GM18498 (cell line): Measurements from ENCODE around the gene INSRR.

ENCODE experiments used
- ATAC-seq: cut with Tn5 transposase; IDR thresholded peaks from one replicate; pipeline ENCODE4 v1.9.1; 2021; ENCODE audit warnings: mild to moderate bottlenecking, moderate library complexity; ENCODE audit not compliant: unreplicated experiment

INSRR gene

DNA sequence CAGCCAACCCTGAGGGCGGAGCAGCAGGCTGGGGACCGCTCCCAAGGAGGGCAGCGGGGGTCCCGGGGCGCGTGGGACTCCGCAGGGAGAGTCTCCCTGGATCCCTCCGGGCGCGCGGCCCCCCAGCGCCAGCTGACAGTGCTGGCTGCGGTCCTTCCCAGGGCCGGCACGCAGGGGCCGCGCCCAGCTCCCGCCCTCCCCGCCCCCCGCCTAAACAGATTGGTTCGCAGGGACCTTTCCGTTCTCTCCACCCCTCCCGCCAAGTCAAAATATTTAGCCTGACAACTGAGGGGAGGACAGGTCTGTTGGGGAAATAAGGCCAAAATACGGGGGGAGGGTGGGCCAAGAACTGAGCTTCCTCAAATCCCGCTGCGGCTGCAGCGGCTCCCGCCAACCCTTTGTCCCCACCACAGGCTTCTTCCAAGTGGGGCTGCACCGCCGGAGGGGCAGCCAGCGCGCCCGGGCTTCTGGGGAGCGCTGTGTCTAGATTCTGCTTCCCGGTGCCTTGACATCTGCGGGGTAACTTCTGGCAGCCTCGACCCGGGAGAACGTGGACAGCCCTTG lies at the start of gene INSRR:
Gene INSRR (minus strand): TSS at position 159 of the 564 bp plus-strand sequence. CDS start 496 bp downstream, outside the sequence.
- no peak for ATAC-seq

DNA sequence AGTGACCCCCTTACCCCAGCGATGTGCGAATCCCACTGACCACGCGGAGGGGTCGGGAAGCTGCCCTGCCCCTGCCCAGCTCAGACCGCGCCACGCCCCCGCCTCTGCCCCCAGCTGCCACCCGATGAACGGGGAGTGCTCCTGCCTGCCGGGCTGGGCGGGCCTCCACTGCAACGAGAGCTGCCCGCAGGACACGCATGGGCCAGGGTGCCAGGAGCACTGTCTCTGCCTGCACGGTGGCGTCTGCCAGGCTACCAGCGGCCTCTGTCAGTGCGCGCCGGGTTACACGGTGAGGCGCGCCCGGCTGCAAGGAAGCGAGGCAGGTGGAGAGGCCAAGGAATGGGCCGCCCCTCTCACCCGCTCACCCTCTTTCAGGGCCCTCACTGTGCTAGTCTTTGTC lies 49.6 kb upstream of the INSRR start:
- no peak for ATAC-seq

DNA sequence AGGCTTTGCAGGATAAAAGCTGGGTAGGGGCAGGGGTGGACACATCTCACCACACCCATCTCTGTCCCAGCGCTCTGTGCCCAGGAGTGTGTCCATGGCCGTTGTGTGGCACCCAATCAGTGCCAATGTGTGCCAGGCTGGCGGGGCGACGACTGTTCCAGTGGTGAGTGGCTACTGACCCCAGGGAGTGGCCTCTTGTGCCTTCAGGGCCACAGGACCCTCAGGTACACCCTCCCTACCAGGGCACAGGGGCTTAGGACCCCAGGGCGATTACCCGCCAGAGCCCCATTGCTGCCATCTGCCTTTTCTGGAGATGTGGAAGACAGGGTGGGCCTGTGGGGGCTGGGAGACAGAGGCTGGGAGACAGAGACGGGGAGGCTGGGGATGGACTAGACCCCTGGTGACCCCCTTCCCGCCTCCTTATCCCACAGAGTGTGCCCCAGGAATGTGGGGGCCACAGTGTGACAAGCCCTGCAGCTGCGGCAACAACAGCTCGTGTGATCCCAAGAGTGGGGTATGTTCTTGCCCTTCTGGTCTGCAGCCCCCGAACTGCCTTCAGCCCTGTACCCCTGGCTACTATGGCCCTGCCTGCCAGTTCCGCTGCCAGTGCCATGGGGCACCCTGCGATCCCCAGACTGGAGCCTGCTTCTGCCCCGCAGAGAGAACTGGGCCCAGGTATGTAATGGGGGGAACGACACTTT lies 47.4 kb upstream of the INSRR start:
- ATAC-seq = no peak

DNA sequence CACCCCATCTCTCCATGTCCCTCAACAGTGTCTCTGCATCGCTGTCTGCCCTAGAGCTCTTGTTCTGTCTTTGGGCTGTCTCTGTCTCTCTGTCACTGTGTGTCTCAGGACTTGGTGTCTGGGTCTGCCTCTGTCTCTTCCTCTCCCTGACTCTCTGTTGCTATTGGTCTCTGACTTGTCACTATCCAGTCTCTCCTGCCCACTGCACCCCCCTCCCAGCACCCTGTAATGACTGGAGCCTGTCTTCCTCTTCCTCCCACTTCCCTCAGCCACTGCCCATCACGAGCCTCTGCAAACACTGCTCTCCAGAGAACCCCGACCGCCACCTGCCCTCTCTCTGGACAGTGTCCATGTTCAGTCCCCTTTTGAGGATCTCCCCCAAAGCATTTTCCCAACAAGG lies 46.7 kb upstream of the INSRR start:
- ATAC-seq = no peak

DNA sequence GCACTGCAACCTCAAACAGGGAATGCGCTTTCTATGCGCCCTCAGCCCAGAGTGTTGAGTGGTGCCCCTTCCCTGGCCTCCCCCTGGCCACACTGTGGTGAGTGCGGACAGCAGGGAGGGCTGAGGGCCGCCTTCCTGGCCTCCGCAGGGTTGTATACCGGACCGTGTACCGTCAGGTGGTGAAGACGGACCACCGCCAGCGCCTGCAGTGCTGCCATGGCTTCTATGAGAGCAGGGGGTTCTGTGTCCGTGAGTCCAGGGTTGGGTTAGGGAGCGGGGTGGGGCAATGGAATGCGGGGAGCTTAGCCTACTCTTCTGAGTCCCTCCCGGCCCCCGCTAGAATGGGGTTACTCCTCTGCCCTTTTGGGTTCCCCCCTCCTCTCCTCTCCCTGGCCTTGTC lies 46.3 kb upstream of the INSRR start:
- ATAC-seq = no peak

DNA sequence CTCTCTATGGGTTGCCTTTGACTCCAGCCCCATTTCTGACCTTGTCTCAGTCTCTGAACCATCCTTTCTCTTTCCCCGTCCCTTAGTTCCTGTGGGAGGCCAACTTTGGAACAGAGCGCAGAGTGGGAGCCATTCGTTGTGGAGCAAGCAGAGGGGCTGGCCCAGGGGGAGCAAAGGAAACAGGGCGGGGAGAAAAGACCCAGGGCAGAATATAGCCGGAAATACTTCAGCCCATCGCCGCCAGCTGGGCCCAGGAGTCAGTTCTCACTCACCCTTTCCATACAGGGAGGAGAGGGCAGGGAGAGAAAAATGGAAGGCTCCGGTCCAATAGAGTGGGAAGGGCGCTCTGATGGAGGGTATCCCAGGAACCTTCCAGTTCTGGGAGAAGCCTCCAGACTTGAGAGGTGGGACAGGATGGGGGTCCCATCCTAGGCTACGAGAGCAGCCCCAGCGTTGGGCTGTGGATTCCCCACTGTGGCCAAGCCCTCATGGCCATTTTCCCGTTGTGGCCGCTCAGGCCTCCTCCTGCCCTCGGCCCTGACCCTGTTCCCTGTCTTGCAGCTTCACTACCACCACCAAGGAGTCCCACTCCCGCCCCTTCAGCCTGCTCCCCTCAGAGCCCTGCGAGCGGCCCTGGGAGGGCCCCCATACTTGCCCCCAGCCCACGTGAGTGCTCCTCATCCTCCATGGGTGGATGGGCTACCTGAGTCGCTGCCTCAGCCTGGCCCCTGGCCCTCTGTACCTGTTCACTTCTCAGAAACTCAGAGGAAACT lies 45.5 kb upstream of the INSRR start:
- ATAC-seq = no peak

DNA sequence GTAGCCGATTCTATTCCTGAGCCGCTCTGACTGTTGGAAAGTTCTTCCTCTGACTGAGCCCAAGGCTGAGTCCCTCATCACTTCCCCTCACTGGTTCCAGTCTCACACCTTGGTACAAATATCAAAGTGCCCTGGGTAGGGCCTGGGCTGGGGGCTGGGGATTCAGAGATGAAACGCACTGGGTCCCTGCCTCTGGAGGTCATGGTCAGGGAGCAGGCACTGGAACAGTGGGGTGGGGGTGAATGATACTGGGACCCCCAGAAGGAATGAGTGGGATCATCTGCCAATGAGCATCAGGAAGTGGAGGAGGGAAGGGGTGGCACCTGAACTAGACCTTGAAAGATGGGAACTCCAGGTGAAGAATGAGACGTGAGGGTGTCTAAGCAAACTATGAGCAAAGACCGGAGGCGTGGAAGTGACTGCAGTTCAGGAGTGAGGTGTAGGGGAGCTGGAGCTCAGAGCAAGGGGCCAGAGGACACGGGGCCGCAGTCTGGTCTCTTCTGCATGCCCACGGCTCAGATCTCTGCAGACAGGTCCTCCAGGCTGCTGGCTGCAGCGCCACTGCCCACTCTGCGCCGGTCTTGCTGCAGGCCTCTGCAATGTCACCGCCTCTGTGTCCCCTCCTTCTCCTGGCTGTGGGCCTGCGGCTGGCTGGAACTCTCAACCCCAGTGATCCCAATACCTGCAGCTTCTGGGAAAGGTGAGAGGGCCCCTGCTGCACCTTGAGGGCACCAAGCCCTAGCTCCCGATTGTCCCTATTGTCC lies 44.6 kb upstream of the INSRR start:
- ATAC-seq = no peak

DNA sequence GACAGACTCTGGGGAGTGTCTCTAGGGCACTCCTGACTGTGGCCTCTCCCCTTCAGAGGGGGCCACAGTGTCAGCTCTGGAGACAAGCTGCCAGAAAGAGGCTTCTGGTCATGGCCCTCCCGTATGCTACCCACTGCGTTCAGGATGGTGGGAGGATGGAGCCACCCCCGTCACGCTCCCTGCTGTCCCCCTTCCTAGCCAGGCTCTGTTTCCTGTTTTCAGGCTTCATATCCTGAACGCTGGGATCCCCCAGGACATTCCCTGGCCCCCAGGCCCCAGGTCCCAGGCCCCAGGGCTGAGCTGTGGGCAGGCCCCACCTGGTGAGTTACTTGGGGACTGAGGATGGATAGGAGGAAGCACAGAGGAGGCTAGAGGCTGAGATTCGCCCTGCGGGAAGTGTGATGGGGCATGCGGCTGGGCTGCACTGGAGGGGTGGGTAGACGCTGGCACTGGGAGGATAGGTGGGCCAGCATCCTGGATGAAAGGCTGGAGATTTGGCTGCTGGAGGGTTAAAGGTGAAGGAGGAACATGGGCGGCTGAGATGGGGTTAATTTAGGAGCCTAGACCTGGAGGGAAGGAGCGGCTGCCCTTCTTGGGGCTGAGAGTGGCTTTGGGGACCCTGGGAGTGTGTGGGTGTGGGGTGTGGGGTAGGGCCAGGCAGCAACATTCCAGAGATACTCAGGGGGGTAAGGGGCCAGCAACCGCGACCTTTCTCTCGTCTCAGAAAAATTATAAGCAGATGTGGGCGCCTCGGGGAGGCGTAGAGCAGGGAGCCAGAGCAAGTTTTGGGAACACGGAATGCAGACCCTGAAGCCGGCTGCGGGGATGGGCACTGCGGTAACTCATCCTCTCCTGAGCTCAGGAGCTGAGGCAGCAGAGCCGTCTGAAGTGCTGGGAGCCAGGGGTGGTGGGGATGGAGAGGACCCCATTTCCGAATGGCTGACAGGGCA lies 43.3 kb upstream of the INSRR start:
- ATAC-seq = no peak

DNA sequence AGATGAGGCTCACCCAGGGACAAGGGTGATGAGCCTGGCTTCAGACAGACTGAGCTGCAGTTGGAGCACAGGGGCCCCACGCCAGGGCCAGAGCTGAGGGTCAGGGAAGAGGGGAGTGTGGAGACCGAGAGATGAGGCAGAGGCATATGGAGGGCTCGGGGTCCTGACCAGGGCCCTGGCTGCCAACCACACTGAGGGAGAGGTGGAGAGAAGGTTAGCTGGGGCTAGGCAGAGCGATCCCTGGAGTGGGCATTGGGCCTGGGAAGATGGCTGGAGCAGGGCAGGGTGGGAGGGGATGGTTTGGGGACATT lies 42.6 kb upstream of the INSRR start:
- ATAC-seq = no peak

DNA sequence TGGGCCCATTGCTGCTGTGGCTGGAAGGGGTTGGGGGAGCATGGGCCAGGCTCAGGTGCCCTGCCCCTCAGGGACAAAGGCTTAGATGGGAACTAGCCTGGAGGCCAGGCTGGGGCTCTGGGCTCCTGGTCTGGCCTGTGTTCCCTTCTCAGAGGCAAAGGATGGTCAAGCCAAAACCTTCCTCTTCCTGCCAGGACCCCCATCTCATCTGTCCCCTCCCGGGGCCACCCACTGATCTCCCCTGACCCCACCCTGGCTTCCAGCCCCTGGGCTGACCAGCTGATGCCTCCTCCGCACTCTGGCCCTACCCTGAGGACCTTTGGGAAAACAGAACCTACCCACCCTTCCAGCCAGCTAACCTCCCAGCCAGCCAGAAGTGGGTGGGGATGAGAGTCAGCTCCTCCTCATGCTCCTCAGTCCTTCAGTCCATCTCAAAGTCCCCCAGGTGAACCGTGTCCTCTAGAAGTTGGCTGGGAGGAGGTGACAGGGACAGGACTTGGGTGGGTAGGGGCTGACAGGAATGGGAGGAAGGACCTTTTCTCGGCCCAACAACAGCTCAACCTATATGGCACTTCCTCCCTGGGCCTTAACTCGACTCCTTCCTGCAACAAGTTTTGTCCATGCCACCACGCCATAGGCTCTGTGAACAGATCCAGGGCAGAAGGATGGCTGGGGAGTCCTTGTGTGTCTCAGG lies 42.1 kb upstream of the INSRR start:
- no peak for ATAC-seq

DNA sequence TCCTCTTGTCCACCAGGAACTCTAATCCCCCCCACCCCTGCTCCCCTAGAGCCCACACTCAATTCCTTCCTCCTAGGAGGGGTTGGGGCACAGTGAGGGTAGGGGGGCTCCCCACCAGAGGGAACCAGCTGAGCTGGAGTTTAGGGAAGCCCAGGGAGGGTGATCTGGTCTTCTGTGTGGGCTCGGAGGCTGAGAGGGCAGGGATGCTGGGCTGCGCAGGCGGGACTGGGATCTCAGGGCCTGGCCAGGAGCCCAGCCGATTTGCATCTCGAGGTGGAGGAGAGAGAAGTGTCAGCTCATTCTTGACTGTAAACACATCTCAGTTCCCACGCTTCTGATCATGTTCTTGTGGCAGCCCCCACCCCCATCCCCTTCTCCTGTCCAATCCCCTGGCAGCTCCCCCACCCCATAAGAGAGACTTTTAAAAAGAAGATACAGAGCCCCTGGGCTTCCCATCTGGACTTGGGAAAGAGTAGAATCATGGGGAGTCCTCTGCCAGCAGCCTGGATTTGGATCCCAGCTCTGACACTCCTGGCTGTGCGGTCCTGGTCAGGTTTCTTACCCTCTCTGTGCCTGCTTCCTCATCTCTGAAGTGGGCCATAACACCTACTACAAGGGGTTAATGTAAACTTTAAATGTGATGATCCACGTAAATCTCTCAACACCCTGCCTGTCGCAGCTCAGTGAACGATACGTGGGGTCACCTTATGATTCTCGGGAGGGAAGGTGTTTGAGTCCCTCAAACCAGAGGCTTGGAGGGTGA lies 41.2 kb upstream of the INSRR start:
- no peak for ATAC-seq

DNA sequence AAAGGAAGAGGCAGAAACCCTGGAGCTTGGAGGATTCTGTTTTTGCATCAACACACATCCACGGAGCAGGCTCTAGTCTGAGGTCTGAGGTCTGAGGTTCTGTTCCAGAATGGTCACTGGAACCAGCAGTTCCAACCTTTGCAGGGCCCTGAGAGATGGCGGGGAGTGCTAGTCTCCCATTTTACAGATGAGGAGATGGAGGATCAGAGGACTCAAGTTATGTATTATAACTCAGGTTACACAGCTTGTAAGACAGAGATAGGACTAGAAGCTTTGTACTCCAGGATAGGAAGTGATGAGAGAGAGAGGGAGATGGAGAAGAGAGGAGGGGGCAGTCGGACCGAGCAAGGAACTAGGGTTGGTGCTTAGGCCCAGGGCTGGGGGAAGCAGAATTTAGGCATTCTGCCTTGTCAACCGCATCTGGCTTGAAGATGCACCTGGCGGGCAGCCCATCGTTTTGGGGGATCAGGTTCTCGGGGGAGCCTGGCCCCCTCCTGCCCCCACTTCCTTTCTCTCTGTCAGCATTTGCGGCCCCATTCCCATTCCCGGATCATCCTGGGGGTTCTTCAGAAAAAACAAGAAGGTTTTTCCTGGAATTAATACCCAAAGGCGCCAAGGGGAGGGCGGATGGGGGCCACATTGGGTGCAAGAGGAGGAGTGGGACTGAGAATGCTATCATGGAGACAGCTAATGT lies 40.2 kb upstream of the INSRR start:
- ATAC-seq = no peak

DNA sequence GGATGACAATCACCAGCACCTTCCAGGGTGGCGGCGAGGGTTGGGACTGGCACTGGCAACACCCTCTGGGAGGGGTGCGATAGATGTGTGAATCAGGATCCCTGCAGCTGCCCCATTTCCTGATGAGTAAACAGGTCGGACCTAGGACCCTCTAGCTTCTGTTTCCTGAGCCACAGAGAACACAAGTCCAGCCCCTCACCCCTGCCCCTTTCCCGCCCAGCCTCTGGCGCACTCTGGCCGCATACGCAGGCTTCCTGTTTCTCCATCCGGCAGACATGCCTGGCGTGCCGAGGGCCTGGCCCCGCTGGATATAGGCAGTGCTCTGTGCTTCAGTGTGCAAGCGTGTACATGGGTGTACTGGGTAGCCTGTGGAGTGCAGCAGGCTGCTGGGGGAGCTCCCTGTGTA lies 39.2 kb upstream of the INSRR start:
- no peak for ATAC-seq

DNA sequence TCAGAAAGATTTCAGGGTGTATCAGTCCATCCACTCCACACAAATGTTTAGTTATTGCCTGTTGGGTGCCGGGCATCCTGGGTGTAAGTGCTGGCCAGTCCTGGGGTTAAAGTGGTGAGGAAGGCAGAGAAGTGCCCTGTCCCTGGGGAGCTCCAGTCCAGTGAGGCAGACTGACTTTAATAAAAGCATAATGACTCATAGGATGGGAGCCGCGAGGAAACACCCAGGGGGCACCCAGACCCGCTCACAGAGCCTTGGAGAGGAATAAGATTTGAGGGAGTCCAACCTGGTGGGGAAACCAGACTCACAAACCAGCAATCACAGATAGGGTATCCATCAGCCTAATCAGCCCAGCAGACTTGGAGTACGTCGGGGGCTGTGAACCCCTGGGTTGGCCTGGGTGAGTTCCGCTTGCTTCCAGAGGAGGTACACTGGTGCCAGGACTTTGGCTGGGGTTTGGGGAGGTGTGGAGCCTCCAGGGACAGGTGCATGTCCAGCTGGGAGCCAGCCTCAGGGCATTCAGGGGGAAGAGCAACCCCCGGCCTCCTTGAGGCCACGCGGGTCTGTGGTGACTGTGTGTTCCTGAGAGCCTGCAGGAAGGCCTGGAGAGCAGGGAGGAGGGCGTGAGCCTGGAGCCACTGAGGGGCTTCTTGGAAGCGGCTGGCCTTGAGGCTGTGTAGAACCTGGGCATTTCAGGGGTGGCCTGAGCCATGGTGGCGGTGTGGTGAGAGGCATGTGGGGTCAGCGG lies 38.3 kb upstream of the INSRR start:
- no peak for ATAC-seq

DNA sequence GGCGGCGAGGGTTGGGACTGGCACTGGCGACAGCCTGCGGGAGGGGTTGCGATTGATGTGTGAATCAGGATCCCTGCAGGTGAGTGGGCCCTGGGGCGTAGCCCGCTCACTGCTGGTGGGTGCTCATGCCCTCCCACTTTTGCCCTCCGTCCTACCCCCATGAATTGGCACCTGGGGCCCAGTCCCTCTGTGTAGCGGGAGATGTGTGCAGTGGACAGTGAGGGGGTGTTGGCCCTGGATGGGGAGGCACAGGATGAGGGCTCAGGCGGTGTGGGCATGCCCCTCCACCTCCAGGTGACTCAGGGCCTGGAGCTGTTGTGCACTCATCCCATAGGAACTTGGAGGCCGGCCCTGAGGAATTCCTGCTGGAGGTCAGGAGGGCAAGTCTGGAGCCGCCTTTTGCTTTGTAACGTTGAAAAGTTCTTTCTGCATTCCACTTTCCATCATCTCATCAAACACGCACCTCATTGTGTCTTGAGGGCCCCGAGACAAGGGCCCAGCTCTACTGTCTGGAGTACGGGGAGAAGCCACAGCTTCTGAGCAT lies 37.6 kb upstream of the INSRR start:
- no peak for ATAC-seq

DNA sequence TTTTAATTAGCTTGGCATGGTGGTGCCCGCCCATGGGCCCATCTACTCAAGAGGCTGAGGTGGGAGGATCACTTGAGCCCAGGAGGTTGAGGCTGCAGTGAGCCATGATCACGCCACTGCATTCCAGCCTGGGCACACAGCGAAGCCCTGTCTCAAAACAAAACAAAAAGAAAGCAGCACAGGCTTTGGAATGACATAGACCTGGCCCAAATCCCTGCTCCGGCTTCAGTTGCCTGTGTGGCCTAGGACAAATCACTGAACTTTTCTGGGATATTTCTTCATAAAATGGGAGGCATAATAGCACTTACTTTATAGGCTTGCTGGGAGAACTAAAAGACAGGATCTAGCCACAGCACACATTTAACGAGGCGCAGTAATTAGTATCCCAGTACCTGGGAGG lies 37.0 kb upstream of the INSRR start:
- ATAC-seq = no peak

DNA sequence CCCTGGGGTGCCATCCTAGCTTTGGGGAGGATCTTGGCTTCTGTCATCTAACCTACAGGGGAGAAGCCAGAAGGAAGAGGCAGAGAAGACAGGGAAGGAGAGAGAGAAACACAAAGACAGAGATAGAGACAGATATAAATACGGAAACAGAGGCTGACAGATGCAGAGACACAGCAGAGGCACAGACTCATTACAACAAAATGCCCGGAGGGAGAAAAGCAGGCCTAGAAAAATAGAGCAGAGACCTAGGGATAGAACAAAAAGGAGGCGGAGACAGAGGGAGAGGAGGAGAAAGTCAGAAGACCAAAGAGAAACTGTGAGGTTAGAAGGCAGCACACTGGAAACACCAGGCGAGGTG lies 36.5 kb upstream of the INSRR start:
- no peak for ATAC-seq
